GM19324 (cell line): ENCODE results near the gene BLNK.

Experiments
- ATAC-seq: cut with Tn5 transposase; IDR thresholded peaks from one replicate; pipeline ENCODE4 v1.9.1; 2021; ENCODE audit warnings: mild to moderate bottlenecking, moderate library complexity; ENCODE audit not compliant: unreplicated experiment, low FRiP score

The BLNK gene

DNA sequence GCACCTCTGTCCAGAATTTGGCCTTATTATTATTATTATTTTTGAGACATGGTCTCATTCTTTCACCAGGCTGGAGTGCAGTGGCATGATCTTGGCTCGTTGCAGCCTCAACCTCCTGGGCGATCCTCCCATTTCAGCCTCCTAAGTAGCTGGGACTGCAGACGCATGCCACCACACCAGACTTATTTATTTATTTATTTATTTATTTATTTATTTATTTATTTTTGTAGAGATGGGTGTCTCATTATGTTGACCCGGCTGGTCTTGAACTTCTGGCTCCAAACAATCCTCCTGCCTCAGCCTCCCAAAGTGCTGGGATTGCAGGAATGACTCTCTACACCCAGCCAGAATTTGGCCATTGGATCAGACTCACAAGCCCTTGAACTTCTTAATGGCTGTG is 6.4 kb downstream of the BLNK start:
- no peak for ATAC-seq

DNA sequence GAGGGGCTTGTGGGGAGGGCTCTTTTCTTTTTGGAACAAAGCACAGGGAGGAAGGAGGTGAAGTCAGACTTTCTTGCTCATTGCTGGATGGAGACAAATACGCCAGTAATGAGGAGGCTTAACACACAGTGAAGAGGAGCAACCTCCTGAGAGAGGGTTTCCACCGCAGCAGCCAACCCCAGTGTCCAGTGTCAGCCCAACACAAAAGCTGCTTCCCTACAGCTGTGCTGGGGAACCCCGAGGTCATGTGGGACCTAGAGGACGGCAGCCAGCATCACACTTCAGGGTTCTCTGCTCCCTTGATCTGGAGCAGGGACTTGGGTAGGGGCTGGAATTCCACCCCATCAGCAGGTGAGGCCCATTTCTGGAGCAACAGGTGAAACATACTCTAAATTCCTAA is 7.7 kb downstream of the BLNK start:
- no peak for ATAC-seq

DNA sequence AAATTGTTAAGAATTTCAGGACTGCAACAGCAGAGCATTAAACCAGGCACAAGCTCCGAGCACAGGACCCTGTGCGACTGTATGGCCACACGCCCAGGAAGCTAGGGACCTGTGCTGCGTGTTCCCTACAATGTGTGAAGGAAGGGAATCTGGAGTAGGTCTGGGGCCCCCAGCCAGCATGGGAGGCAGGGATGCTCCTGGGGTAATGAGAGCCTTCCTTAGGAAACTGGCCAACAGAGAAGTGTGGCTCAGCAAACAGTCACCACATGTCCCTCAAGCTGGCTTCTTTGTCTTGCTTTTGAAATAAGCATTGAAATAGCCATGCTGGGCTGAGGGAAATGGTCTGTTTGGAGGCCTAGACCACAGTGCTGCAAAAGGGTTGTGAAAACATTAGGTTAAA is 8.2 kb downstream of the BLNK start:
- ATAC-seq = no peak

DNA sequence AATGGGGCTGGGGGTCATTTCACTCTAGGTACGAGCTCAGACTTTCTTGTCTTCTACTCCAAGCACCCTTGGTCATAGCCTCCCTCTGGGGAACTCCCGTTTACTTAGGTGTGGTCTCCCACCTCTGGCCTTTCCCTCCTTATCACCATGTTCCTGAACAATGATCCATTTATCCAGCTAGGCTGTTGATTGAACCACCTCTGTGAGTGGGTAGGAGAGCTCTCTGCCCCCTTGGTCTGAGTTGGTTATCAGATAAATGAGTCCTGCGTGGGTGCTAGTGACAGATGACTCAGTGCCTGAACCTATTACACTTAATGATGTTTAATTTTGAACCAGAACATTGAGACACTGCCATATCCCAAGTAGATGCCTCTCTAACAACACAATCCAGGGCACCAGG is 9.4 kb downstream of the BLNK start:
- ATAC-seq = no peak

DNA sequence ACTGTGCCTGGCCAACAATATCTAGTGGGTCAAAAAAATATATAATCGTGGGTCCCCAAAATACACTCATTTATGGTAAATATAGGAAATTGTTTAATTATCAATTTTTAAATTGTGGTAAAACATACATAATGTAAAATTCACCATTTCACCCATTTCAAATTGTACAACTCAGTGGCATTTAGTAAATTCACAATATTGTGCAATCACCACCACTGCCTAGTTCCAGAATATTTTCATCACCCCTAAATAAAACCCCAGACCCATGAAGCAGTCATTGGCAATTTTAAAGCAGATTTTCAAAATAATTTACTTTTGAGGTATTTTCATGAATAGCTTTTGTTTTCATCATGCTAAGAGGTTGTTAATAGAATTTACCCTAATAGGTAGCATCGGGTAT is 10.2 kb downstream of the BLNK start:
- ATAC-seq = no peak

DNA sequence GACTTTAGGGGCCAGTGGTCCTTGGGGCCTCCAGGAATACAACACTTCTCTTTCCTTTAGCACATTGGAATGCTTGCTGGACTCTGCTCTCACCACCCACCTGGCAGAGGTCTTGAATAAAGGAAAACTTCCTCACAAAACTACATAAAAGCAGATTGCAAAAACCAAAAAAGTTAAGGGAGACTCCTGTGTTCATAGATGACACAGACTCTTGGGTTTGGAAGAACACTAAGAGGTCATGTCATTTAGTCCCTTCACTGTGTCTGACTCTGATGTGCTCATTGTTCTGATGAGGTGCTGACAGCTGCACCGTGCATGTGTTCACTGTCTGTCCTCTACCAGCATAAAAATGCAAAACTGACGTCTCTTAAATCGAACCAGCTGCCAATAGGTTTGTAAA is 11.4 kb downstream of the BLNK start:
- ATAC-seq = no peak

DNA sequence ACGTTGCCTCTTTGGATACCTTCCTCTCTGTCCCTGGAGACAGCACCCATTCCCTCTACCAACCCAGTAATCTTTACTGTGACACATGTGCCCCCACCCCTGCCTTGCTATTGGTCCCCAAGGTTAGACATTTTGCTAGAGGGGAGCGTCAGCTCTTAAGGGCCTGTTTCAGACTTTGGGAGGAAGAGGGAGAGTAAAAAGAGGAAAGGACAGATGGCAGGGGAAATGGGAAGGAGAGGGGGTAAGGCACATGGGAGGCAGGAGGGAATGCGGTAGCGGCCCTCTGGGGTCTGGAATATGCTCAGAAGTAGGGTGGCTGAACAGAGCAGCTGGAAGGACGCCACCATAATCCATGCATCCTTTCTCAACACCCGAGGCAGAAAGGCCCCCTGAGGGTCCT is 12.2 kb downstream of the BLNK start:
- ATAC-seq = no peak

DNA sequence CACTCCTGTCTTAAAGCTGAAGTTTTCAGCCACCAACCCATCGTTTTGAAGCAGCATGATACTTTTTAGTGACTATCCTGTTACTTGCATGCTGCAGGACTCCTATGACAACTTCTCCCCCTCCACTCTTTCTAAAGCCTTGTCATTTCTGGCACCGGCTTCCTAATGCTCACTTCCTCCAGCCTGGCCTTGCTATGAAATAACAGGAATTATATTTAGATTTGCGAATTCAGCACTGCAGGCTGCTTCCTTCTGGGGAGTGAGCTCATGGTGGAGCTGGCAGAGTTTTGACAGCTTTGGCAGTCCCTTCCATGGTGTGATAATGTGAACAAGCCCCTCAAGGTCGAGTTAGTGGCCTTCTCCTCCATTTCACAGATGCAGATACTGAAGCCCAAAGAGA is 13.4 kb downstream of the BLNK start:
- no peak for ATAC-seq

DNA sequence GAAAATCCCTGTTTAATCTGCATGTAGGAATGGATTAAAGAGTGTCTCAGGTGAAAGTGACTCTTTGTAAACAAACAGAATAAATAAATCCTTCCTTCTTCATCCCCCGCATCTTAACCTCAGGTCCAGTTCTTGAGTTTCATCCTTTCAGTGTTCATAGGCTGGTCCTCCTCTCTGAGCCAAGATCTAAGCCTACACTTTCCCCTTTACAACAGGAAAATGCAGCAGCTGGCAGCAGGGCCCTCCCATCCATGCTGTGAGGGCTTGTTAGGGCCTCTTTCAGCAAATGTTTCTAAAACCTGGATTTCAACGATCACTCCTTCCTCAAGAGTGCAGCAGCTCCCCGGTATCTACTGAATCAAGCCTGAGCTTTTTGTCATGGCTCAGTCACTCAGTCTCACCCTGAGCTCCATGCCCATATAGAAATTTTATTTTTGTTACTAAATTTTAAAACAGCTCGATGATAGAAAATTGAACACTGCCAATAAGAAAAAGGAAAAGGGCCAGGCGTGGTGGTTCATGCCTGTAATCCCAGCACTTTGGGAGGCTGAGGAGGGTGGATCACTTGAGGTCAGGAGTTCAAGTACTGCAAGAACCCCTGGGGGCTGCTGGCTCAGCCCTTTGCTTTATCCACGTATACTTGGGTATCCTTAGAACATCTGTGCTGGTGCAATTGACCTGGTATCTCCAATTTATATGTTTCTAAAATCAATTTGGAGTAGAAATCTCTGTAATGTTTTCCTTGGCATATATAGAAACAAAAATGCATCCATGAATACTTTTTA is 15.6 kb downstream of the BLNK start:
- no peak for ATAC-seq

DNA sequence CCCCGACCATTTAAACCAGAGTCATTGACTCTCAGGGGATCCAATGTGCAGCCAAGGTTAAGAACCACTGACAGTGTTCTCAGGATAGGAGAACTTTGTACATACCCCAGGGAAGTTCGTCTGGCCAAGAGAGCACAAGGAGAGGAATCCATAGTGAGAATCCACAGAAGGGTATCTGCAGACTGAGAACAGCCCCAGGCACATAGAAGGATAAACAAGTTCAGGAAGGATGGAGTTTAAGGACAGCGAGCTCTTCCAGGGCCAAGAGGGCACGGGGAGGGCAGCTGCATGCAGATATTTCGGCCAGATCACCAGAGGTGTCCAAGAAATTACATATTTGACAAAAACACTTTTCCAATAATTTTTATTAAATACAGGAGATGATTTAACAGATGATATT is 16.4 kb downstream of the BLNK start:
- ATAC-seq = no peak

DNA sequence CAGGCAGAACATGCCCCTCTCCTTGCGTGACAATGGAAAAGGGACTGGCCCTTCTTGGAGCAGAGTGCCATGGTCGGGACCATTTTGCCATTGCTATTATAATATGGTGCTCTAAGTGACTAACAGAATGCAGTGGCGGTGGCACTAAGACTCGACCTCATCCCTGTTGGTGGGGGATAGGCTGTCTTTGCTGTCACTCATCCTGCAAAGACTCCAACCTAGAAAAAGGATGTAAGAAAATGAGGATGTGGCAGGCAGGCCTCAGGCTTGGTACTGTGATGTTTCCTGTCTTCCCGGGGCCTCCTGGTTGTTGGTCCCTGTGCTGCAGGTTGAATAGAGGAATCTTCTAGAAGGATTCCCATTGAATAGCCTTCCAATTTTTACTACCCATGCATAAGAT is 18.6 kb downstream of the BLNK start:
- no peak for ATAC-seq

DNA sequence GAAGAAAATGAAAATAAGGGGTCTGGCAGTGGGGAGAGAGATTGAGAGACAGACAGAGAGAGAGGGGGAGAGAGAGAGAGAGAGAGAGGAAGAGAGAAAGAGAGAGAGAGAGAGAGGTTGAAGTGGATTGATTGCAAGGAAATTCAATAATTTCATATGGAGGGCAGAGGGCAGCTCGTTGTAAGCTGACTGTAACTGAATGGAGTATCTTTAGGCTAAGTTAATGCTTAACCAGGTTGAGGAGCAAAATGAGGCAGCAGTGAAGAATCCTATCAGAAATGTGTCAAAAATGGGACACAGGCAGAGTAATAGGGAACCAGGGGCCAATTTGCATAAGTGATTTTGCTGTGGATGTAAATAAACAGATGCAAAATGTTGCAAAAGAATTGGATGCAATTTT is 21.0 kb downstream of the BLNK start:
- no peak for ATAC-seq

DNA sequence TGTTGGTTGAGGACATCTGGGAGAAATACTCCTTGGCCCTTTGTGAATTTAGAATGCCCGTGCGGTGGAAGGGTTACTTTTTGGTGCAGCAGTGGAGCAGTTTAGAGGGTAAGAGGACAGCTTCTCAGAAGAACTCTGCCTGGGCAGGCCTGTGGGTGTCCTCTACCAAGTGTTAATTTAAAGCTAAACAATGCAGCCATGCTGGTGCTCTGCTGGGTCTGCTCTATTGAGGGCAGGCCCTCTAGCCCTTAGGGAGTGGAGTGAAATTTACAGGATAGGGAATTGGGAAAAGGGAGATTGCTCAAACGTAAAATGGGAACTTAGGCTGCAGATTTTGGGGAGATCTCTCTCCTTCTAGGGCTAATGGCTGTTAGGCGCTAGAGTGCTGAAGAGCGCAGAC is 22.1 kb downstream of the BLNK start:
- no peak for ATAC-seq

DNA sequence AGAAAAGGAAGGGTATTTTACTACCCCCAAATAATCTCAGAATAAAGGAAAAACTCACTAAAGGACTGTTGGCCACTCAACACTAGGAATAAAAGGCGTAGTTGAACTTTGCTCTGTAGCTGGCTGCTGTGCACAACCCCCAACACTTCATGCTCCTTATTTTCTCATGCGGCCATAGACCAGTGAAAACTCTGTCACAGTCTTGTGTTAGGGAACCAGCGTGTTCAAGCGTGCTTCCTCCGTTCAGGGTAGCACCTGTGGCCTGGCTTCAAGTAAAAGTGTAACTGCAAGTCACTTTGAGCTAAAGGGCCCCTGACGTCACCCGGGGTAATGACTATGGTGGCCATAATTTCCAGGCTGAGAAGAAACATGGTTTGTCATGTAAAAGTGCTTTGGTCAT is 27.0 kb downstream of the BLNK start:
- ATAC-seq = peak; percentile 91

DNA sequence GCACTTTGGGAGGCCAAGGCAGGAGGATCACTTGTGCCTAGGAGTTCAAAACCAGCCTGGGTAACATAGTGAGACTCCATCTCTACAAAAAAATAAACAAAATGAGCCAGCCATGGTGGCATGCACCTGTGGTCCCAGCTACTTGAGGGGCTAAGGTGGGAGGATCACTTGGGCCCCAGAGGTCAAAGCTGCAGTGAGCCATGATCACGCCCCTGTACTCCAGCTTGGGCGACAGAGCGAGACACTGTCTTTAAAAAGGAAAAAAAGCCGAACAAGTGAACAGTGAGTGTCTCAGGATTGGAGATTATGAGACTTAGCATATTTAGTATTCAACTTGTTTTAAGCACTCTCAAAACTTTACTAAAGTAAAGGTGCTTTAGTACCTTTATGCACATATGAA is 28.1 kb downstream of the BLNK start:
- no peak for ATAC-seq

DNA sequence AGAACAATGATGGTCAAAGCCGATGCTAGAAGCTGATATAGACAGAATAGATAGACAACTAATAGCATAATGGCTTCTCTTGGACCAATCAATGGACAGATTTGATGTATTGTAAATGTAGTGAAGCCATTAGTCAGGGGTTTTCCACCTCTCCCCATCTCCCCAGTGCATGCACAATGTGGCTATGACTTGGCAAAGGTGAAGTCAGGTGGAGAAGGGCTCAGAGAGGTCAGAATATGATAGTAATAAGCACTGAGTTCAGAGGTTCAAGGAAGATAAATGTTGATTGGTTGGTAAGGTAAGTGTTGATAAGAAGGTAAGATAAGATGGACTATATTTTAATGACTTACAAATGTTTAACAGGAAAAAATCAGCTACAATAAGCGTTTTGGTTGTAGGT is 28.5 kb downstream of the BLNK start:
- no peak for ATAC-seq

DNA sequence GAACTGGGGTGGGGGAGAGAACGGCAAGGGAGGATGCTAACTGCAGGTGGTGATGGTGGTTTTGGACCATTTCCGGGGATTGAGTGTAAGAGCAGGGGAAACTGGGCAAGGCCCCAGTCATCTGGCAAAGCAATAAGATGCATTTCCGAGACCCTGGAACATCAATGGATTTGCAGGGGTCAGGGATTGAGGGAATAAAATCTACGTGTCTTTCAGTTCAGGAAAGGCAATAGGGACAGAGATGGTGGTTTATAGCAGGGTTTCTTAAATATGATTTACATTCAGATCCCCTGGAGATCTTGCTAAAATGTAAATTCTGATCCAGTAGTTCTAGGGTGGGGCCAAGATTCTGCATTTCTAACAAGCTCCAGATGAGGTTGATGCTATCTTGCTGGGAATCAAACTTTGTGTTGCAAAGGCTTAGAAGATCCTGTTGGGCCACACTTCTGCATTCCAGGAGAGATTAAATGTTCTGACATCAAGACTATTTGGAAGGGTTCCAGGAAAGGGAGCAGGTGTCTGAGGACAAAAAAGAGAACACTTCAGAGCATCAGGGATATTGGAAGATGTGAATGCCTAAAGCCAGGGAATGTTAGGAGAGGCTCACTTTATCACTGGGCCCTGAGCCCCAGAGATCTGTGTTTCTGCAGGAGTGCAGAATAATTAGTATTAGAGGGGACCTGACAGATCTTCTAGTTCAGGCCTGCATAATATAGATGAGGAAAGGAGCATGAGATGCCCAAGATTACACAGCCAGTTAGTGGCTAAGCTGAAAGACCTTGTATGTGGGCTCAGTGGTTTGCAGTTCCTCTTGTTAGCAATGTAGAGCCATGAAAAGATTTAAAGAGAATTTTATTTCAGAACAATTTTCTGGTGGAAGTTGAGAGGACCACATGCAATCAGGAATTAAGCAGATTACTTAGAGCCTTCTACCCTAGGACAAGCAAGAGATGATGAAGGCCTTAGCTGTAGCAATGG is 32.4 kb downstream of the BLNK start:
- no peak for ATAC-seq

DNA sequence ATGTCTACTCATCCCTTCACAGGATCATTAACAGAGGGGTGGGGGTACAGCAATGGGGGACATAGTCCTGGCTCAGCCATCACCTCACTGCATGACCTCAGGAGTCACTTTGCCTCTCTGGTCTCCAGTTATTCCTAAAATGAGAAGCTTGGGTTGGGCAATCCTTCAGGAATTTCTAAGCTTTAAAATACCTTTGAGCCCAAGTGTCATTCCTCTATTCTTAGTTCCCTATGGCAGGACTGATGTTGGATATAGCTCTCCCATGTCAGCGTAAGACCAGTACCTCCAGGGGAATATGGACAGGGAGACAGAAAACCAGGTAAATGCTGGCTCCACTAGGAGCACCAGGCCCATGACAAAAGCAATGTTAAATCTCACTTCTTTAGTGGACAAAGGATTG is 34.5 kb downstream of the BLNK start:
- ATAC-seq = no peak

DNA sequence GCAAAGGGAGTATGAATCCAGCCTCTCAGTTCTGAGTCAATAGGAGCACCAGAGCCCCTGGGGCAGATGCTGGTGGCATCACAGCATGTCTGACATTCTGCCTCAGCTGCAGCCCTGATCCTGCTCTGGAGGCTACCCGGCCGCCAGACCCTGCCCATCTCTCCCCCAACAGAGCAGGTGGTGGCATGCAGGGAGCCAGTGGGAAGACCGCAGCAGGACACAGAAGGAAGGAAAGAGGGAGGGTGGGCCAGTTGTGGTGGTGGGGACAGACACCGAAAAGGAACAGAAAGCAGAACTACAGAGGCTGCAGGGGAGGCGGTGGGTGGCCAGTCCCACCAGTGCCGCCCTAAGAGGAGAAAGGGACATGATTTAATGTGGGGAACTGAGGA is 35.3 kb downstream of the BLNK start:
- ATAC-seq = no peak

DNA sequence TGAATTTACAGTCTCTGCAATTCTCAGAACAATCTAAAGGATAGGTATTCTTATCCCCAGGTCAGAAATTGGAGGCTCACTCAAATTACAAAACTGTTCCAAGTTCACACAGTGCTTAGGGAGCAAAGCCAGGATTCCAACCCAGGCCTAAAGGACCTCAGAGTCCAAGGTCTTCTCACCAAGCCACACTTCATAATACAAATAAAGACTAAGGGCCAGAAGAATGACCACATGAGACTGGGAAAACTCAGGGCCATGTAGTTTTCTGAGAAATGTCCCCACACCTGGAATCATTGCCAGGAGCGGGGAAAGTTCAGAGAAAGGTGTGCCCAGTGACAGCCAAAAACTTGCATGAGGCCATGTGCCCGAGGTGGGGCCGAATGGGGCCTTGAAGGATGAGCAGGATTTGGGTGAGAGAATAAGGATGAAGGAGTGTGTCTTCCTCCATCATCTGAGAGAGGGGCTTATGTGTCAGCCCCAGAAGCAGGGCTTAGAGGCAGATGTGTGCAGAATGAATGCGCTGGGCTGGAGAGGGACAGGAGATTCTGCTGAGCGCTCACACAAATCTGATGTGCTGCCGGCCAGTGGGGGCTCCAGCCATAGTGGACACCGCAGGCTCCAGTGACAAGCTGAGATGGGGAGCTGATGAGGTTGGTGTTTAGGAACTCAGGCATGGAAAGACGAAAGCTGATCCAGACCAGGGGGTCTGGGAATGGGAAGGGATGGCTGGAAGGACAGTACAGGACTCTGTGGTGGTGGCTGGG is 35.9 kb downstream of the BLNK start:
- ATAC-seq = no peak

DNA sequence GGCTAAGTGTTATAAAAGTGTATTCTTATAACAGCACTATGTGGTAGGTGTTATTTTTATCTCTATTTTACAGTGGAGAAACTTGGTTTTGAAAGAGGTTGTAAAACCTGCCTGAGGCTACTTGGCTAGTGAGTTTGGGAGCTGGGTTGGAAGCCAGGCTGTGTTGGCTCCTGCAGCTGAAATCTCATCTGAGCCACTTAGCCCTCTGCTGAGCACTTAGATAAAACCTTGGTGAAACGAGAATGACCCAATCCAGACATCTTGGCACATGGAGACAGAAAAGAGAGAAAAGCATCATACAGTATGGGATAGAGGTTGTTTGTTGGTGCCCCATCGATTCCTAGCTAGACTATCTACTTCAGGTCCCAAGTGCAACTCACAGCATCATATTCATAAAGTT is 37.4 kb downstream of the BLNK start:
- no peak for ATAC-seq
